ENCODE results near the gene GMPR.
A peak's percentile ranks its signal among the peaks of the same experiment; 100 is the strongest.

GMPR gene

GRCh38 chr6:16319813-16320532 lies 81.6 kb downstream of the GMPR start:
- Histone ChIP-seq H2AK5ac (ENCODE audit: low read length) (no peak overlapping the region), H4K5ac (ENCODE audit: low read length) (no peak overlapping the region), H3K27ac (ENCODE audit: low read depth, low read length) (peak overlapping the region; percentile 2), H3K9ac (ENCODE audit: low read length) (peak overlapping the region; percentile 25), H3K4me3 (ENCODE audit: low read length) (no peak overlapping the region), H2BK15ac (replicated peaks; ENCODE audit: low read depth) (no peak overlapping the region), H2BK120ac (ENCODE audit: low read depth, low read length) (no peak overlapping the region), H3K79me1 (ENCODE audit: low read length) (no peaks in the 10 kb centered on the region), H3K36me3 (ENCODE audit: control insufficient read depth, insufficient read depth, low read length) (no peaks in the 10 kb centered on the region), H3K27me3 (ENCODE audit: insufficient read depth, low read length, poor library complexity) (no peaks in the 10 kb centered on the region), H3K18ac (ENCODE audit: low read length) (no peak overlapping the region), H3K4ac (ENCODE audit: low read depth, low read length) (no peak overlapping the region), H4K8ac (ENCODE audit: low read depth, low read length) (no peak overlapping the region), H3K56ac (ENCODE audit: low read length) (peak overlapping the region; percentile 72), H3K4me2 (ENCODE audit: low read length) (no peak overlapping the region), H3K79me2 (ENCODE audit: control insufficient read depth, insufficient read depth, low read length) (no peaks in the 10 kb centered on the region), H2BK5ac (ENCODE audit: low read length) (peak overlapping the region; percentile 18), H3K23ac (ENCODE audit: low read length) (no peak overlapping the region), H3K4me1 (ENCODE audit: control insufficient read depth, low read depth, low read length) (peaks cover 14% of the 10 kb centered on the region)
- WGBS (ENCODE audit: extremely low coverage, insufficient coverage, low lambda C conversion rate) = no CpG with 5 or more reads among the region's 16 CpGs
- peak; percentile 84 for DNase-seq

DNA sequence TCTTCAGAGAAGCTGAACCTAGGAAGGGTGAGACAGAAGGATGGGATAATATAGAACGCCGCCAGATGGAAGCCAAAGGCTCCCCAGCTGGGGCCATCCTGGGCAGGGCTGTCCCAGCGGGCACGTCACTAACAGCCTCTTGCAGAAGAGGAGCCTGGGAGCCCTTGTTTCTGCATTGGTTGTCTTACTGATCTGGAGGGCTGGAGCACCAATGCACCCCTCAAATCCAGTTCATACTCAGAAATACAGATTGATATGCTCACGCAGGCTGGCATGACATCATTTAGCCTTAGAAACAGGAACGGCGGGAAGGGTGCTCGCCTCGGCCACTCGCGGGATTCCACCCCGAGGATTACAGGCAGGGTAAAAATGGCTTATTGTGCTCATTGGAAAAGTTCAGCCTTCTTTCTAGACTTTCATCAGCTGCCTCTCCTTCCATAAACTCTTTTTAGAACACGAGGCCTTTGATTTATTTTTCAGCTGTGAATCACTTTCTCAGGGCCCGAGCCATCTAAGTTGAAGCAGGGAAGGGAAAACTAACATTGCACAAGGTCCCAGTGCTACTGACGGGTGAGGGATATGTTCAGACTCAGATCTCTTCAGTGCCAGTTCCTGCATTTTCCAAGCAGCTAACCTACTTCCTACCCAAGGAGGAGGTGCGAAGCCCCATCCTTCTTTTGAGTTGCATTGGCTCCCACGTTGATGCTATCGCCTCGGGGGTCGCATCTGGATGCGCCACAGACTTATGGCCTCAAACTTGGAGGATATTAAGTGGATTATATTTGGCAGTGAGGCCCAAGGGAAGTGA lies 82.3 kb downstream of the GMPR start:
- Histone ChIP-seq H3K79me2 (ENCODE audit: control insufficient read depth, insufficient read depth, low read length) (no peaks in the 10 kb centered on the region), H3K4me3 (ENCODE audit: low read length) (no peak overlapping the region), H4K5ac (ENCODE audit: low read length) (no peak overlapping the region), H3K23ac (ENCODE audit: low read length) (no peak overlapping the region), H2AK5ac (ENCODE audit: low read length) (no peak overlapping the region), H3K27ac (ENCODE audit: low read depth, low read length) (no peak overlapping the region), H3K27me3 (ENCODE audit: insufficient read depth, low read length, poor library complexity) (no peaks in the 10 kb centered on the region), H3K36me3 (ENCODE audit: control insufficient read depth, insufficient read depth, low read length) (no peaks in the 10 kb centered on the region), H3K4me1 (ENCODE audit: control insufficient read depth, low read depth, low read length) (peaks cover 14% of the 10 kb centered on the region), H3K4me2 (ENCODE audit: low read length) (no peak overlapping the region), H3K56ac (ENCODE audit: low read length) (peak overlapping the region; percentile 72), H4K8ac (ENCODE audit: low read depth, low read length) (no peak overlapping the region), H2BK15ac (replicated peaks; ENCODE audit: low read depth) (no peak overlapping the region), H3K79me1 (ENCODE audit: low read length) (no peaks in the 10 kb centered on the region), H3K4ac (ENCODE audit: low read depth, low read length) (no peak overlapping the region), H2BK120ac (ENCODE audit: low read depth, low read length) (no peak overlapping the region), H2BK5ac (ENCODE audit: low read length) (peak overlapping the region; percentile 51), H3K18ac (ENCODE audit: low read length) (no peak overlapping the region), H3K9ac (ENCODE audit: low read length) (no peak overlapping the region)
- no peak for DNase-seq
- no CpG with 5 or more reads among the region's 21 CpGs for WGBS (ENCODE audit: extremely low coverage, insufficient coverage, low lambda C conversion rate)

GRCh38 chr6:16321341-16321710 lies 82.9 kb downstream of the GMPR start:
- no peaks in the 10 kb centered on the region for H3K27me3 ChIP-seq (ENCODE audit: insufficient read depth, low read length, poor library complexity)
- H3K18ac ChIP-seq (ENCODE audit: low read length) = no peak overlapping the region
- H2AK5ac ChIP-seq (ENCODE audit: low read length) = no peak overlapping the region
- H3K36me3 ChIP-seq (ENCODE audit: control insufficient read depth, insufficient read depth, low read length) = no peaks in the 10 kb centered on the region
- H3K9ac ChIP-seq (ENCODE audit: low read length) = no peak overlapping the region
- H2BK120ac ChIP-seq (ENCODE audit: low read depth, low read length) = no peak overlapping the region
- no CpG with 5 or more reads among the region's 7 CpGs for WGBS (ENCODE audit: extremely low coverage, insufficient coverage, low lambda C conversion rate)
- H3K23ac ChIP-seq (ENCODE audit: low read length) = no peak overlapping the region
- H3K4me2 ChIP-seq (ENCODE audit: low read length) = no peak overlapping the region
- no peak overlapping the region for H2BK5ac ChIP-seq (ENCODE audit: low read length)
- no peak overlapping the region for H3K4ac ChIP-seq (ENCODE audit: low read depth, low read length)
- H2BK15ac ChIP-seq (replicated peaks; ENCODE audit: low read depth) = no peak overlapping the region
- no peaks in the 10 kb centered on the region for H3K79me1 ChIP-seq (ENCODE audit: low read length)
- DNase-seq = no peak
- H3K56ac ChIP-seq (ENCODE audit: low read length) = no peak overlapping the region
- no peak overlapping the region for H4K8ac ChIP-seq (ENCODE audit: low read depth, low read length)
- H3K79me2 ChIP-seq (ENCODE audit: control insufficient read depth, insufficient read depth, low read length) = no peaks in the 10 kb centered on the region
- H3K4me1 ChIP-seq (ENCODE audit: control insufficient read depth, low read depth, low read length) = peaks cover 14% of the 10 kb centered on the region
- no peak overlapping the region for H4K5ac ChIP-seq (ENCODE audit: low read length)
- no peak overlapping the region for H3K27ac ChIP-seq (ENCODE audit: low read depth, low read length)
- H3K4me3 ChIP-seq (ENCODE audit: low read length) = no peak overlapping the region

GRCh38 chr6:16321826-16322225 lies 83.4 kb downstream of the GMPR start:
- Histone ChIP-seq H3K27ac (ENCODE audit: low read depth, low read length) (no peak overlapping the region), H3K4me2 (ENCODE audit: low read length) (no peak overlapping the region), H4K5ac (ENCODE audit: low read length) (no peak overlapping the region), H3K4me3 (ENCODE audit: low read length) (no peak overlapping the region), H3K56ac (ENCODE audit: low read length) (no peak overlapping the region), H2BK15ac (replicated peaks; ENCODE audit: low read depth) (no peak overlapping the region), H3K79me2 (ENCODE audit: control insufficient read depth, insufficient read depth, low read length) (no peaks in the 10 kb centered on the region), H3K18ac (ENCODE audit: low read length) (no peak overlapping the region), H2BK5ac (ENCODE audit: low read length) (no peak overlapping the region), H4K8ac (ENCODE audit: low read depth, low read length) (no peak overlapping the region), H3K23ac (ENCODE audit: low read length) (no peak overlapping the region), H3K27me3 (ENCODE audit: insufficient read depth, low read length, poor library complexity) (no peaks in the 10 kb centered on the region), H3K36me3 (ENCODE audit: control insufficient read depth, insufficient read depth, low read length) (no peaks in the 10 kb centered on the region), H3K4ac (ENCODE audit: low read depth, low read length) (no peak overlapping the region), H3K4me1 (ENCODE audit: control insufficient read depth, low read depth, low read length) (peaks cover 14% of the 10 kb centered on the region), H3K9ac (ENCODE audit: low read length) (no peak overlapping the region), H2AK5ac (ENCODE audit: low read length) (no peak overlapping the region), H2BK120ac (ENCODE audit: low read depth, low read length) (no peak overlapping the region), H3K79me1 (ENCODE audit: low read length) (no peaks in the 10 kb centered on the region)
- no CpG with 5 or more reads among the region's 11 CpGs for WGBS (ENCODE audit: extremely low coverage, insufficient coverage, low lambda C conversion rate)
- no peak for DNase-seq

- no peaks in the 10 kb centered on the region for H3K27me3 ChIP-seq (ENCODE audit: insufficient read depth, low read length, poor library complexity)
- no peak overlapping the region for H3K27ac ChIP-seq (ENCODE audit: low read depth, low read length)
Observed at GRCh38 chr6:16322666-16323312, 84.4 kb downstream of the GMPR start.

More at GRCh38 chr6:16322666-16323312, 84.4 kb downstream of the GMPR start:
- Histone ChIP-seq H3K79me1 (ENCODE audit: low read length) (no peaks in the 10 kb centered on the region), H2BK15ac (replicated peaks; ENCODE audit: low read depth) (no peak overlapping the region), H3K36me3 (ENCODE audit: control insufficient read depth, insufficient read depth, low read length) (no peaks in the 10 kb centered on the region), H4K8ac (ENCODE audit: low read depth, low read length) (no peak overlapping the region), H3K18ac (ENCODE audit: low read length) (no peak overlapping the region), H3K9ac (ENCODE audit: low read length) (no peak overlapping the region), H3K79me2 (ENCODE audit: control insufficient read depth, insufficient read depth, low read length) (no peaks in the 10 kb centered on the region), H4K5ac (ENCODE audit: low read length) (no peak overlapping the region), H2BK120ac (ENCODE audit: low read depth, low read length) (no peak overlapping the region), H2AK5ac (ENCODE audit: low read length) (no peak overlapping the region), H3K56ac (ENCODE audit: low read length) (no peak overlapping the region), H3K4me1 (ENCODE audit: control insufficient read depth, low read depth, low read length) (peaks cover 14% of the 10 kb centered on the region), H3K4ac (ENCODE audit: low read depth, low read length) (no peak overlapping the region), H2BK5ac (ENCODE audit: low read length) (no peak overlapping the region), H3K23ac (ENCODE audit: low read length) (no peak overlapping the region), H3K4me3 (ENCODE audit: low read length) (no peak overlapping the region), H3K4me2 (ENCODE audit: low read length) (no peak overlapping the region)
- no CpG with 5 or more reads among the region's 11 CpGs for WGBS (ENCODE audit: extremely low coverage, insufficient coverage, low lambda C conversion rate)
- DNase-seq = peak; percentile 87

Measured in mesendoderm (in vitro differentiated cells).